ENCODE data around the gene PLAU. TPM values are rescaled to one million over a fixed set of nuclear protein-coding genes. Genes with fewer than 3 reads are reported as not detected.
A peak's percentile ranks its signal among the peaks of the same experiment; 100 is the strongest.
"Not testable (repeated sequence)": the region's sequence is repeated elsewhere in the genome, so short reads cannot be mapped to it uniquely, and the experiment has no call there.

The PLAU gene
- total RNA-seq, 1 donor from 2014 or later, result 112 TPM

DNA sequence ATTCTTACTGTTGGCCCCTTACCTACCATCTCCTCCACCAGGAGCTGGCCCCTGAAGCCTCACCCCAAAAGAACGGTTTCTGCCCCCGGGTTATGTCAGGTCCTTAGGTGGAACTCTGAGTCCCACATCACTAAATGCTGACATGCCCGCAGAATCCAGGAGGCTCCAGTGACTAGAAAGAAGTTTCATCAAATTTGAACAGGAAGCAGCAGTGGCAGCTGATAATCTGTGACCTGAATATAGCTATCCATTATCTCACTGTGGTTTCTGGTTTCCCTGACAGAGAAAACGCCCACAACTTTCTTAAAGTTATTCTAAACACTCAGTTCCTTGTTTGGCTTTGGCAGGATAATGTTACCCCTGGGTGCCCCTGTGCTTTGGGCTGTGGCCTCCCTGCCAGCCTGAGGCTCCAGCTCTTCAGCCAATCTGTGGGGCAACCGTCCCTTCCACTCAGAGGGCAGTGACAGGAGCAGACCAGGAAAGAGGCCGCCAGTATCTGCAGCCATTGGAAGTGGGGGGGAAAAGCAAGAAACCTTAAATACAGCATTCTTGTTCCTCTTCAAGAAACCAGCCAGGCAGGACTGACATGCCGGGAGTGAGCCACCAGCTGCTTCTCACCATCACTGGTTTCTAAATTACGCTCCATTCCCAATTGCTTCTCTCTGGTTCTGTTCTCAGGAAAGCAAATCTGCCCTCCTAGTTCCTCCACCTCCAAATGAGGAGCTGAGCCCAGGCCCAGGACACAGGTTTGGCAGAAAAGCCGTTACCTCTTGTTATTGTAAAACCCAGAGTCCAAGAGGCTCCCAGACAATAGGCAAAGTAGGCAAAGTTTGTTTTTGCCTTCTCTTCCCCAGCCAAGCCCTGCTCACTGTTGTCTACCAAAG lies 45.8 kb downstream of the PLAU start:
- TF ChIP-seq, protein P1, sequence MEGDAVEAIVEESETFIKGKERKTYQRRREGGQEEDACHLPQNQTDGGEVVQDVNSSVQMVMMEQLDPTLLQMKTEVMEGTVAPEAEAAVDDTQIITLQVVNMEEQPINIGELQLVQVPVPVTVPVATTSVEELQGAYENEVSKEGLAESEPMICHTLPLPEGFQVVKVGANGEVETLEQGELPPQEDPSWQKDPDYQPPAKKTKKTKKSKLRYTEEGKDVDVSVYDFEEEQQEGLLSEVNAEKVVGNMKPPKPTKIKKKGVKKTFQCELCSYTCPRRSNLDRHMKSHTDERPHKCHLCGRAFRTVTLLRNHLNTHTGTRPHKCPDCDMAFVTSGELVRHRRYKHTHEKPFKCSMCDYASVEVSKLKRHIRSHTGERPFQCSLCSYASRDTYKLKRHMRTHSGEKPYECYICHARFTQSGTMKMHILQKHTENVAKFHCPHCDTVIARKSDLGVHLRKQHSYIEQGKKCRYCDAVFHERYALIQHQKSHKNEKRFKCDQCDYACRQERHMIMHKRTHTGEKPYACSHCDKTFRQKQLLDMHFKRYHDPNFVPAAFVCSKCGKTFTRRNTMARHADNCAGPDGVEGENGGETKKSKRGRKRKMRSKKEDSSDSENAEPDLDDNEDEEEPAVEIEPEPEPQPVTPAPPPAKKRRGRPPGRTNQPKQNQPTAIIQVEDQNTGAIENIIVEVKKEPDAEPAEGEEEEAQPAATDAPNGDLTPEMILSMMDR (IDR thresholded peaks at IDR 0.05), result no peak
- no peaks in the 10 kb centered on the region for H3K9me3 Mint-ChIP-seq (ENCODE audit: unreplicated experiment)
- H3K4me1 Mint-ChIP-seq (ENCODE audit: unreplicated experiment), result peaks cover 22% of the 10 kb centered on the region
- H3K4me3 Mint-ChIP-seq (ENCODE audit: unreplicated experiment), result no peak overlapping the region
- H3K27ac Mint-ChIP-seq (ENCODE audit: unreplicated experiment), result peak overlapping the region; percentile 90
- H3K27me3 Mint-ChIP-seq (ENCODE audit: unreplicated experiment), result no peaks in the 10 kb centered on the region
- H3K36me3 Mint-ChIP-seq (ENCODE audit: unreplicated experiment), result no peaks in the 10 kb centered on the region
- no peak for DNase-seq (ENCODE audit: extremely low spot score, unreplicated experiment)

DNA sequence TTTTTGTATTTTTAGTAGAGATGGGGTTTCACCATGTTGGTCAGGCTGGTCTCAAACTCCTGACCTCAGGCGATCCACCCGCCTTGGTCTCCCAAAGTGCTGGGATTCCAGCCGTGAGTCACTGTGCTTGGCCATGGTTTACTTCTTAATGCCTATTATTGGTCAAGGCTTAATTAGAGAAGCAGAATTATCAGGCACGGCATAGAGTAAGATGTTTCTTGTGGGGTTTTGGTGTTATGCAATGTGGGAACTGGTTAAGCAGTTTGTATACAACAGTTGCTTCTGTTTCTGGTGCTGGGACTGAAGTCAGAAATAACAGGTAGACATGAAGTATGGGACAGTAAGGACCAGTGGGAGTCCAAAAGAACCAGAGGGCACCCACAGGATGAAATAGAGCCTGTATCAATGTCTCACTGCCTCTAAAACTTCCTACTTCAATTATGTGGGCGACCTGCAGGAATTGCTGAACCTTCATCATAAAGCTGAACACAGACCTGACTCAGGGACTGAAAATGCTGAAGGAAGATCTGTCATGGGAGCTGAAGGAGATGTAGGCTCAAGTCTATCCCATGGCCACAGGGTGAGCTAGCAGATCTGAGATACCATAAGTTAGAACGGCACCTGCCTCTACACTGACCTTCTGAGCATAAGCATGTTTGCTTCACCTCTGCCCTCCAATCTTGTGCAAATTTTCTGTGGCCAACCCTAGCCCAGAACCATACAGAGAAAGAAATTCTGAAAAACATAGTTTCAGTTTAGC lies 48.7 kb downstream of the PLAU start:
- TF ChIP-seq, protein P1 (IDR thresholded peaks at IDR 0.05), result no peak
- no peak overlapping the region for H3K27ac Mint-ChIP-seq (ENCODE audit: unreplicated experiment)
- no peak overlapping the region for H3K4me3 Mint-ChIP-seq (ENCODE audit: unreplicated experiment)
- H3K4me1 Mint-ChIP-seq (ENCODE audit: unreplicated experiment), result peaks cover 22% of the 10 kb centered on the region
- no peaks in the 10 kb centered on the region for H3K36me3 Mint-ChIP-seq (ENCODE audit: unreplicated experiment)
- no peak for DNase-seq (ENCODE audit: extremely low spot score, unreplicated experiment)
- H3K9me3 Mint-ChIP-seq (ENCODE audit: unreplicated experiment), result no peaks in the 10 kb centered on the region
- H3K27me3 Mint-ChIP-seq (ENCODE audit: unreplicated experiment), result no peaks in the 10 kb centered on the region

DNA sequence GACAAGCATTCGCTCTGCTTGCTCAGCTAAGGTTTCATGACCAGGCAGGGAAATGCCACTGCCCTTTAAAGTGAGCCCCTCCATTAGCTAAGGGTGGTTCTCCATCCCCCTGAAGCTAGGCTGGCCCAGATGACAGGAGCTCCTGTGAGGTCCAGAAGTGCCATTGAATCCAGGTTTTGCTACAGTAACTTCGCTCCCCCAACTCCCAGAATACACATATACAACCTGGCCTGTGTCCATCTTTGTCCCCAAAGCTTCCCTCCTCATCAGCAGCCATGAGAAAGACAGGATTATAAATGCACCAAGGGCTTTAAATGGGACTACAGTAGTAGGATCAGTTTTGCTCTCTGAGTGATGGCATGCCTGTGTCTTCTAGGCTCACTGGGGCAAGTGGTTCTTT lies 51.5 kb downstream of the PLAU start:
- Mint-ChIP-seq H3K27me3 (ENCODE audit: unreplicated experiment) (no peaks in the 10 kb centered on the region), H3K27ac (ENCODE audit: unreplicated experiment) (no peak overlapping the region), H3K36me3 (ENCODE audit: unreplicated experiment) (no peaks in the 10 kb centered on the region), H3K4me1 (ENCODE audit: unreplicated experiment) (peaks cover 26% of the 10 kb centered on the region), H3K4me3 (ENCODE audit: unreplicated experiment) (no peak overlapping the region), H3K9me3 (ENCODE audit: unreplicated experiment) (no peaks in the 10 kb centered on the region)
- TF ChIP-seq, protein P1 (IDR thresholded peaks at IDR 0.05), result no peak
- DNase-seq (ENCODE audit: extremely low spot score, unreplicated experiment), result no peak

DNA sequence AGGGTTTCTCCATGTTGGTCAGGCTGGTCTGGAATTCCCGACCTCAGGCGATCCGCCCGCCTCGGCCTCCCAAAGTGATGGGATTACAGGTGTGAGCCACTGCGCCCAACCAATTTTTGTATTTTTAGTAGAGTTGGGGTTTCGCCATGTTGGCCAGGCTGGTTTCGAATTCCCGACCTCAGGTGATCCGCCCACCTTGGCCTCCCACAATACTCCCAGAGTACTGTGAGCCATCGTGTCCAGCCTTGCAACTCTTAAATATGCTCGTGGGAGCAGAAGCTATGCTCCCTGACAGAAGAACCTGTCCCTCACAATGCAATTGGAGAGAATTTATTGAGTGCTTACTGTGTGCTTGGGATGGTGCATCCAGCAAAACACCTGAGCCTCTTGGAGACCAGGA lies 52.6 kb downstream of the PLAU start:
- H3K4me3 Mint-ChIP-seq (ENCODE audit: unreplicated experiment); H3K9me3 Mint-ChIP-seq (ENCODE audit: unreplicated experiment); H3K27me3 Mint-ChIP-seq (ENCODE audit: unreplicated experiment); DNase-seq (ENCODE audit: extremely low spot score, unreplicated experiment); H3K36me3 Mint-ChIP-seq (ENCODE audit: unreplicated experiment); H3K27ac Mint-ChIP-seq (ENCODE audit: unreplicated experiment): not testable (repeated sequence)
- H3K4me1 Mint-ChIP-seq (ENCODE audit: unreplicated experiment), result peaks cover 37% of the 10 kb centered on the region

- TF ChIP-seq, protein P1 (IDR thresholded peaks at IDR 0.05), result no peak
- no peaks in the 10 kb centered on the region for H3K9me3 Mint-ChIP-seq (ENCODE audit: unreplicated experiment)
- H3K27me3 Mint-ChIP-seq (ENCODE audit: unreplicated experiment), result no peaks in the 10 kb centered on the region
- no peak for DNase-seq (ENCODE audit: extremely low spot score, unreplicated experiment)
- no peaks in the 10 kb centered on the region for H3K36me3 Mint-ChIP-seq (ENCODE audit: unreplicated experiment)
- H3K27ac Mint-ChIP-seq (ENCODE audit: unreplicated experiment), result peak overlapping the region; percentile 10
- H3K4me1 Mint-ChIP-seq (ENCODE audit: unreplicated experiment), result peaks cover 40% of the 10 kb centered on the region
- no peak overlapping the region for H3K4me3 Mint-ChIP-seq (ENCODE audit: unreplicated experiment)
Observed at GRCh38 chr10:73964743-73965142, 53.8 kb downstream of the PLAU start.

DNA sequence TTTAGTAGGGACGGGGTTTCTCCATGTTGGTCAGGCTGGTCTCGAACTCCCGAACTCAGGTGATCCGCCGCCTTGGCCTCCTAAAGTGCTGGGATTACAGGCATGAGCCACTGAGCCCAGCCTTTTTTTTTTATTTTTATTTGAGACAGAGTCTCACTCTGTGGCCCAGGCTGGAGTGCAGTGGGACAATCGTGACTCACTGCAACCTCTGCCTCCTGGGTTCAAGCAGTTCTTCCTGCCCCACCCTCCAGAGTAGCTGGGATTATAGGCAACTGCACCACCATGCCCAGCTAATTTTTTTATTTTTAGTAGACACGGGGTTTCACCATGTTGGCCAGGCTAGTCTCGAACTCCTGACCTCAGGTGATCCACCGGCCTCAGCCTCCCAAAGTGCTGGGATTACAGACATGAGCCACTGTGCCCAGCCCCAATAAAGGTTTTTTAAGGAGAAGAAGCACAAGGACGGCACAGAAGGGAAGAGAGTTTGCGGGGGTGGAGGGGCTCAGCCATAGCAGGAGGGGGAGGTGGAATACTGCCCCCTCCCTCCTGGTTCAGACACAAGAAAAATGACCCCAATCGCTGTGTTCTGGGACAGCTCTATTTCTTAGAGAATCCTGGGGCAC lies 54.4 kb downstream of the PLAU start:
- not testable (repeated sequence) for DNase-seq (ENCODE audit: extremely low spot score, unreplicated experiment); H3K9me3 Mint-ChIP-seq (ENCODE audit: unreplicated experiment); H3K36me3 Mint-ChIP-seq (ENCODE audit: unreplicated experiment); H3K4me3 Mint-ChIP-seq (ENCODE audit: unreplicated experiment); H3K27me3 Mint-ChIP-seq (ENCODE audit: unreplicated experiment)
- peak overlapping the region; percentile 97 for H3K27ac Mint-ChIP-seq (ENCODE audit: unreplicated experiment)
- peaks cover 40% of the 10 kb centered on the region for H3K4me1 Mint-ChIP-seq (ENCODE audit: unreplicated experiment)
